Raji (cell line): Measurements from ENCODE around the gene ANKRD13B.

ENCODE experiments used
- POLR2A ChIP-seq: IDR thresholded peaks from 2 replicates; pipeline ENCODE4 v1.6.1; 2011; ENCODE audit warnings: low read depth, low read length, control low read depth; ENCODE audit not compliant: insufficient read depth

The ANKRD13B gene

GRCh38 chr17:29584452-29585079 is 8.4 kb upstream of the ANKRD13B start:
- no peak for TF ChIP-seq POLR2A

GRCh38 chr17:29585080-29585751 is 7.7 kb upstream of the ANKRD13B start:
- TF ChIP-seq POLR2A, result no peak

GRCh38 chr17:29586676-29587469 is 6.1 kb upstream of the ANKRD13B start:
- TF ChIP-seq POLR2A, result no peak

GRCh38 chr17:29587591-29587990 is 5.3 kb upstream of the ANKRD13B start:
- TF ChIP-seq POLR2A, result no peak

GRCh38 chr17:29588017-29588561 is 4.8 kb upstream of the ANKRD13B start:
- no peak for TF ChIP-seq POLR2A

GRCh38 chr17:29588562-29589411 is 4.1 kb upstream of the ANKRD13B start:
- TF ChIP-seq POLR2A, result no peak; the same call in 1 of the 2 replicates

- peak; percentile 59; the same call in 1 of the 2 replicates for TF ChIP-seq POLR2A
Measured at GRCh38 chr17:29589524-29590410, 3.2 kb upstream of the ANKRD13B start, which contains the start of gene GIT1. TSS of gene GIT1 (minus strand) at chr17:29589648. CDS start at chr17:29589378, 270 bp downstream.

- TF ChIP-seq POLR2A, result no peak
Measured at GRCh38 chr17:29590411-29591145, 2.4 kb upstream of the ANKRD13B start.

GRCh38 chr17:29591146-29591736 is 1.7 kb upstream of the ANKRD13B start:
- no peak for TF ChIP-seq POLR2A

- TF ChIP-seq POLR2A, result peak; percentile 51; the same call in 1 of the 2 replicates
Measured at GRCh38 chr17:29591737-29592608, 959 bp upstream of the ANKRD13B start.
